H1 (cell line): ENCODE measurements around the gene CIROP. TPM values are rescaled to one million over a fixed set of nuclear protein-coding genes. Genes with fewer than 3 reads are reported as not detected.

Source experiments
- CTCF ChIA-PET: fragments of 300-600 bp; sonication (Branson Sonifier 250); formaldehyde crosslinking; loops from one replicate; lab custom pipeline; 2021; ENCODE audit not compliant: partially characterized antibody; lab: Charles Lee
- POLR2A ChIA-PET: fragments of 300-600 bp; sonication (Branson Sonifier 250); formaldehyde crosslinking; loops from one replicate; lab custom pipeline; 2021; ENCODE audit warnings: inconsistent platforms; ENCODE audit not compliant: partially characterized antibody; lab: Charles Lee
- DNase-seq, 2 experiments: peaks; one replicate each; pipeline versions ENCODE4 v3.0.0 to v3.0.0-alpha.2; 2010 to 2022; ENCODE audit warnings: low spot score in 2 of 2, low read depth in 1 of 2, mixed read lengths in 1 of 2
- FAIRE-seq: peaks from 2 replicates; lab custom pipeline; 2011; peaks lifted over from hg19 to GRCh38; lab: Jason Lieb, UNC
- H2AFZ ChIP-seq: 2 replicates; pipeline ENCODE4 v1.8.1; 2012; ENCODE audit warnings: low read length, inconsistent platforms
- H2AK5ac ChIP-seq: 2 replicates; pipeline ENCODE4 v1.6.1; 2013; ENCODE audit warnings: low read depth, low read length
- H2BK120ac ChIP-seq: replicated peaks from 2 replicates; pipeline ENCODE3; 2013; ENCODE audit warnings: low read depth, low read length, inconsistent platforms
- H2BK12ac ChIP-seq: 2 replicates; pipeline ENCODE4 v1.6.1; 2013; ENCODE audit warnings: low read depth, low read length
- H2BK15ac ChIP-seq: 2 replicates; pipeline ENCODE4 v1.6.1; 2013; ENCODE audit warnings: low read length
- H2BK20ac ChIP-seq: 2 replicates; pipeline ENCODE4 v1.6.1; 2013; ENCODE audit warnings: low read length
- H2BK5ac ChIP-seq: 2 replicates; pipeline ENCODE4 v1.6.1; 2013; ENCODE audit warnings: low read depth, low read length
- H3K14ac ChIP-seq: 2 replicates; pipeline ENCODE4 v1.6.1; 2013; ENCODE audit warnings: inconsistent platforms; ENCODE audit not compliant: insufficient read length
- H3K18ac ChIP-seq: 2 replicates; pipeline ENCODE4 v1.6.1; 2013; ENCODE audit warnings: low read length; ENCODE audit errors: extremely low read depth
- H3K23ac ChIP-seq: 2 replicates; pipeline ENCODE4 v1.6.1; 2013; ENCODE audit warnings: inconsistent platforms; ENCODE audit not compliant: insufficient read length
- H3K23me2 ChIP-seq: 2 replicates; pipeline ENCODE4 v1.6.1; 2013; ENCODE audit warnings: low read depth, low read length
- H3K27ac ChIP-seq: 2 replicates; pipeline ENCODE4 v1.6.1; 2011; ENCODE audit warnings: low read depth, low read length, inconsistent platforms
- H3K27me3 ChIP-seq, 4 experiments: replicated peaks in 1 of 4; 1 replicate in 1 of 4; 2 replicates in 3 of 4; pipeline versions ENCODE4 v1.6.1 to v1.8.1; 2011 to 2013; ENCODE audit warnings: low read length in 3 of 4, mild to moderate bottlenecking in 3 of 4, inconsistent platforms in 2 of 4, mixed read lengths in 2 of 4, moderate library complexity in 1 of 4; ENCODE audit not compliant: control insufficient read depth in 3 of 4, insufficient read depth in 3 of 4; ENCODE audit errors: extremely low read depth in 1 of 4
- H3K36me3 ChIP-seq, 4 experiments: 2 replicates each; pipeline versions ENCODE4 v1.6.1 to v1.8.1; 2011 to 2013; ENCODE audit warnings: mild to moderate bottlenecking in 4 of 4, low read length in 3 of 4, moderate library complexity in 2 of 4, control low read depth in 1 of 4, inconsistent platforms in 1 of 4; ENCODE audit not compliant: insufficient read depth in 4 of 4, control insufficient read depth in 2 of 4
- H3K4ac ChIP-seq: replicated peaks from 2 replicates; pipeline ENCODE3; 2013; ENCODE audit warnings: low read length, low read depth, mixed read lengths, inconsistent platforms; ENCODE audit not compliant: insufficient read length
- H3K4me1 ChIP-seq, 4 experiments: replicated peaks in 1 of 4; 1 replicate in 1 of 4; 2 replicates in 3 of 4; pipeline versions ENCODE4 v1.6.1 to v1.8.1; 2011 to 2013; ENCODE audit warnings: low read length in 3 of 4, inconsistent platforms in 2 of 4, mixed read lengths in 1 of 4; ENCODE audit not compliant: insufficient read depth in 4 of 4, control insufficient read depth in 3 of 4
- H3K4me2 ChIP-seq, 2 experiments: 2 replicates each; pipeline versions ENCODE4 v1.6.1 to v1.8.1; 2011 to 2013; ENCODE audit warnings: low read depth in 2 of 2, low read length in 2 of 2, control low read depth in 1 of 2, inconsistent platforms in 1 of 2, mild to moderate bottlenecking in 1 of 2; ENCODE audit not compliant: insufficient read depth in 1 of 2
- H3K4me3 ChIP-seq, 4 experiments: fragments of 200-600, 300-600 bp in 1 of 4; sonication (generic), shearing (Covaris generic), sonication (Bioruptor Twin) in 1 of 4; 2 replicates each; pipeline versions ENCODE4 v1.5.1 to v1.8.1; 2011 to 2016; ENCODE audit warnings: low read length in 4 of 4, low read depth in 3 of 4, control low read depth in 2 of 4, inconsistent platforms in 2 of 4, mild to moderate bottlenecking in 2 of 4, mixed read lengths in 1 of 4, moderate library complexity in 1 of 4; ENCODE audit not compliant: insufficient read depth in 2 of 4; ENCODE audit errors: extremely low read depth in 1 of 4
- H3K56ac ChIP-seq: replicated peaks from 2 replicates; pipeline ENCODE3; 2013; ENCODE audit warnings: low read depth, mild to moderate bottlenecking, mixed read lengths, low read length, inconsistent platforms; ENCODE audit not compliant: insufficient read length
- H3K79me1 ChIP-seq: 2 replicates; pipeline ENCODE4 v1.6.1; 2013; ENCODE audit warnings: low read depth, low read length, control low read depth
- H3K79me2 ChIP-seq, 2 experiments: 2 replicates each; pipeline versions ENCODE4 v1.6.1 to v1.8.1; 2012 to 2013; ENCODE audit warnings: low read length in 2 of 2, mild to moderate bottlenecking in 2 of 2, inconsistent platforms in 1 of 2; ENCODE audit not compliant: insufficient read depth in 2 of 2, control insufficient read depth in 1 of 2
- H3K9ac ChIP-seq, 4 experiments: replicated peaks in 1 of 4; 1 replicate in 1 of 4; 2 replicates in 3 of 4; pipeline versions ENCODE4 v1.6.1 to v1.8.1; 2011 to 2013; ENCODE audit warnings: low read depth in 3 of 4, low read length in 3 of 4, control low read depth in 2 of 4, mild to moderate bottlenecking in 2 of 4, moderate library complexity in 2 of 4, inconsistent platforms in 1 of 4; ENCODE audit errors: extremely low read depth in 1 of 4
- H3K9me3 ChIP-seq, 2 experiments: 2 replicates each; pipeline versions ENCODE4 v1.6.1 to v1.8.1; 2012 to 2013; ENCODE audit warnings: mild to moderate bottlenecking in 2 of 2, moderate library complexity in 2 of 2, control low read depth in 1 of 2, inconsistent platforms in 1 of 2, low read depth in 1 of 2, low read length in 1 of 2, mixed read lengths in 1 of 2; ENCODE audit not compliant: insufficient read depth in 2 of 2
- H4K20me1 ChIP-seq, 2 experiments: replicated peaks in 1 of 2; 2 replicates each; pipeline versions ENCODE3 to v1.8.1; 2011 to 2013; ENCODE audit warnings: inconsistent platforms in 2 of 2, low read length in 2 of 2, mild to moderate bottlenecking in 1 of 2; ENCODE audit not compliant: insufficient read depth in 2 of 2, control insufficient read depth in 1 of 2
- H4K5ac ChIP-seq: 2 replicates; pipeline ENCODE4 v1.6.1; 2013; ENCODE audit warnings: low read length, low read depth, mixed read lengths, inconsistent platforms; ENCODE audit not compliant: insufficient read length
- H4K8ac ChIP-seq: 2 replicates; pipeline ENCODE4 v1.8.0; 2013; ENCODE audit warnings: mild to moderate bottlenecking, moderate library complexity, low read length, inconsistent platforms; ENCODE audit not compliant: insufficient read depth; ENCODE audit errors: extremely low read depth
- H4K91ac ChIP-seq: replicated peaks from 2 replicates; pipeline ENCODE3; 2013; ENCODE audit warnings: low read length, mixed read lengths, inconsistent platforms; ENCODE audit not compliant: insufficient read length
- ATF3 ChIP-seq: IDR thresholded peaks from 2 replicates; pipeline ENCODE4 v1.6.1; 2011; ENCODE audit warnings: low read depth, mild to moderate bottlenecking, low read length; ENCODE audit not compliant: insufficient read depth
- BCL11A ChIP-seq, 2 experiments: IDR thresholded peaks; one replicate each; pipeline ENCODE4 v1.6.1; 2011; ENCODE audit warnings: low read depth in 2 of 2, low read length in 2 of 2, mild to moderate bottlenecking in 2 of 2
- CHD1 ChIP-seq: IDR thresholded peaks from 2 replicates; pipeline ENCODE4 v1.6.1; 2012; ENCODE audit warnings: low read depth, low read length, improper control_type of control experiment
- E2F6 ChIP-seq: IDR thresholded peaks from 2 replicates; pipeline ENCODE4 v1.6.1; 2012; ENCODE audit warnings: inconsistent platforms
- JUN ChIP-seq: IDR thresholded peaks from 2 replicates; pipeline ENCODE4 v1.6.1; 2011; ENCODE audit warnings: low read depth, mild to moderate bottlenecking, improper control_type of control experiment, low read length
- KDM5A ChIP-seq: fragments of 200-600 bp; IDR thresholded peaks from 2 replicates; pipeline ENCODE4 v1.7.1; 2012; ENCODE audit warnings: mild to moderate bottlenecking, low read length, inconsistent platforms, mixed read lengths
- MAX ChIP-seq: IDR thresholded peaks from 2 replicates; pipeline ENCODE4 v1.6.1; 2012; ENCODE audit warnings: inconsistent platforms
- POLR2A ChIP-seq, 2 experiments: IDR thresholded peaks; 1 replicate in 1 of 2; 2 replicates in 1 of 2; pipeline ENCODE4 v1.6.1; 2011; ENCODE audit warnings: low read depth in 2 of 2, low read length in 2 of 2, mild to moderate bottlenecking in 2 of 2; ENCODE audit errors: control extremely low read depth in 1 of 2
- POU5F1 ChIP-seq: IDR thresholded peaks from 2 replicates; pipeline ENCODE4 v1.6.1; 2011; ENCODE audit warnings: low read depth, mild to moderate bottlenecking, low read length, moderate library complexity
- SIN3A ChIP-seq, 2 experiments: IDR thresholded peaks in 1 of 2; conservative IDR thresholded peaks in 1 of 2; 2 replicates each; pipeline ENCODE4 v1.6.1; 2011 to 2012; ENCODE audit warnings: low read length in 2 of 2, improper control_type of control experiment in 1 of 2, low read depth in 1 of 2, mild to moderate bottlenecking in 1 of 2
- SIRT6 ChIP-seq: IDR thresholded peaks from one replicate; pipeline ENCODE4 v1.7.1; 2012; ENCODE audit warnings: low read length, inconsistent platforms
- SP1 ChIP-seq: IDR thresholded peaks from 2 replicates; pipeline ENCODE4 v1.6.1; 2011; ENCODE audit warnings: low read depth, low read length
- WGBS, 2 experiments: shearing (Covaris generic) in 1 of 2; methylation state at CpG; one replicate each; pipeline versions ENCODE4 v1.1.6 to v1.1.7; 2013 to 2015; ENCODE audit warnings: low lambda C conversion rate in 2 of 2, mixed read lengths in 2 of 2, inconsistent platforms in 1 of 2, low coverage in 1 of 2, missing lambda C conversion rate in 1 of 2; ENCODE audit not compliant: insufficient replicate concordance in 2 of 2, insufficient coverage in 1 of 2, insufficient read length in 1 of 2; ENCODE audit errors: extremely low coverage in 1 of 2, missing lambda C conversion rate in 1 of 2; 5-methylcytosine and 5-hydroxymethylcytosine counted together
- polyA plus RNA-seq, 7 experiments: library from polyadenylated mRNA; depleted of rRNA in 3 of 7; stranded (reverse) in 5 of 7; unstranded in 2 of 7; fragments of >200 nt in 5 of 7; fragments of 200-250 nt in 2 of 7; gene quantifications; 1 replicate in 5 of 7; 2 replicates in 1 of 7; 4 replicates in 1 of 7; pipeline versions ENCODE4 v1.2.1 to v1.2.3, GENCODE V29; 2011 to 2013; ENCODE audit warnings: missing spikeins in 2 of 7, mixed read lengths in 2 of 7
- total RNA-seq: library from RNA; stranded (reverse); fragmentation: NEBNext Ultra II Directional; extraction: Animal tissue kit (Norgen Biotek cat#: 25700); gene quantifications from 2 replicates; pipeline ENCODE4 v1.2.1, GENCODE V29; 2021

Gene CIROP
- total and polyA plus RNA-seq, 2 of the 8 experiments (the other 6 are each of a cell fraction or from before 2014, with no cell fraction given) = 0.06 TPM; not detected in 1

GRCh38 chr14:23148591-23149249, 43.9 kb upstream of the CIROP start:
- no peak overlapping the region for H3K56ac ChIP-seq
- no peaks in the 10 kb centered on the region; the same call in none of the 2 replicates for H3K79me1 ChIP-seq
- H3K4me2 ChIP-seq = no peak overlapping the region
- no peak overlapping the region for H2BK20ac ChIP-seq
- no peak overlapping the region for H2BK120ac ChIP-seq
- H3K23me2 ChIP-seq = peaks cover 3% of the 10 kb centered on the region; the same call in 1 of the 2 replicates
- no peak overlapping the region for H3K4me3 ChIP-seq
- H4K20me1 ChIP-seq = peaks cover 2 to 4% of the 10 kb centered on the region in 2 experiments
- no peaks in the 10 kb centered on the region for H3K27me3 ChIP-seq
- H2BK15ac ChIP-seq = no peak overlapping the region
- H4K5ac ChIP-seq = no peak overlapping the region
- H3K9ac ChIP-seq = no peak overlapping the region
- no peaks in the 10 kb centered on the region for H3K9me3 ChIP-seq
- H3K14ac ChIP-seq = no peak overlapping the region
- H3K4ac ChIP-seq = no peak overlapping the region
- DNase-seq (no peak), FAIRE-seq (no peak)
- ChIA-PET POLR2A (interaction anchor here (1.0 to 1.2 kb wide), 2 partner anchors 13 to 38 kb away, joined by 3 read pairs; no protein-coding TSS in a partner anchor), CTCF (interaction anchor here (0.6 to 1.8 kb wide), 3 partner anchors 27 to 74 kb away, joined by 3 to 7 read pairs (median 4); no protein-coding TSS in a partner anchor)
- H4K91ac ChIP-seq = no peak overlapping the region
- H2BK5ac ChIP-seq = no peak overlapping the region
- no peak overlapping the region for H4K8ac ChIP-seq
- no peak overlapping the region for H2BK12ac ChIP-seq
- no peak overlapping the region for H3K27ac ChIP-seq
- WGBS, 2 experiments = 96% methylated on average over 5 of the region's 5 CpGs; no CpG with 5 or more reads in 1 of the 2 experiments
- H3K79me2 ChIP-seq = no peaks in the 10 kb centered on the region
- no peak overlapping the region for H3K18ac ChIP-seq
- H3K4me1 ChIP-seq = no peaks in the 10 kb centered on the region; a peak in 1 of 7 replicates
- H2AFZ ChIP-seq = no peak overlapping the region
- H3K36me3 ChIP-seq = peaks cover 0 to 23% (median 11%) of the 10 kb centered on the region in 4 experiments; a peak in 6 of 8 replicates
- no peak overlapping the region for H2AK5ac ChIP-seq
- no peak overlapping the region for H3K23ac ChIP-seq
- TF ChIP-seq BCL11A (IDR thresholded peaks at IDR 0.05; ENCODE audit: low read depth in 2 of 2, low read length in 2 of 2) (no peak), CHD1 (no peak), MAX (no peak), SP1 (no peak), POLR2A (IDR thresholded peaks at IDR 0.05; ENCODE audit: control extremely low read depth in 1 of 2, low read depth in 2 of 2, low read length in 2 of 2) (no peak), SIRT6 (no peak), JUN (no peak), KDM5A (no peak), SIN3A (conservative IDR thresholded peaks at IDR 0.05 in 1 of 2, IDR thresholded peaks at IDR 0.05 in 1 of 2; ENCODE audit: low read depth in 1 of 2, low read length in 2 of 2) (no peak), ATF3 (no peak), POU5F1 (no peak), E2F6 (no peak)
